Measurements from ENCODE around the gene GPS1.

DNA sequence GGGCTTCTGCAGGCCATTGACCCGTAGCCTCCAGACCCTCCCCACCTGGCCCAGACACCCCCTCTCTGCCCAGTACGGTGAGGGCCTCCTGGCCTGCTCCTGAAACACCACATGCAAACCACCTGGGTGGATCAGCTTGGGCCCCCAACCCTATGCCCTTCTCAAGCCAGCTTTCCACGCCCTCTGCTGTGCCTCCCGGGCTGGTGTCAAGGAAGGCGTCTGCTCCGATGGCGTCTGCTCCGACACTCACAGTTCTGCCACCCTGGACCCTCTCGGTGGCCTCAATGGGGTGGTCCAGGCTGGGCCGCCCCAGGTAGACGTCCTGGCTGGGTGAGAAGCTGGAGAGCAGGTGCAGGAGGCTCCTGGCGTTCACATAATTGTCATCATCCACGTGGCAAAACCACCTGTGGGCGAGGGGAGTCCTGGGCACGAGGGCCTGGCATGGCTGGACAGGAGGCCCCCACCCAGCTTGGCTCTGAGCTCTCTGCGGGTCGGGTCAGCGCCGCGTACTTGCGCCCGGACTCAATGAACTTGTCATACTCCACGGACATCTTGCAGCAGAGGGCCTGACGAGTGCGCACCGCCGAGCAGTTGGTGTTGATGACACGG, 1.4 kb upstream of the GPS1 start:
- TF ChIP-seq POLR2A (IDR thresholded peaks at IDR 0.05) (no peak), POLR2AphosphoS5 (IDR thresholded peaks at IDR 0.05) (no peak)
- TF ChIP-seq, protein P1, sequence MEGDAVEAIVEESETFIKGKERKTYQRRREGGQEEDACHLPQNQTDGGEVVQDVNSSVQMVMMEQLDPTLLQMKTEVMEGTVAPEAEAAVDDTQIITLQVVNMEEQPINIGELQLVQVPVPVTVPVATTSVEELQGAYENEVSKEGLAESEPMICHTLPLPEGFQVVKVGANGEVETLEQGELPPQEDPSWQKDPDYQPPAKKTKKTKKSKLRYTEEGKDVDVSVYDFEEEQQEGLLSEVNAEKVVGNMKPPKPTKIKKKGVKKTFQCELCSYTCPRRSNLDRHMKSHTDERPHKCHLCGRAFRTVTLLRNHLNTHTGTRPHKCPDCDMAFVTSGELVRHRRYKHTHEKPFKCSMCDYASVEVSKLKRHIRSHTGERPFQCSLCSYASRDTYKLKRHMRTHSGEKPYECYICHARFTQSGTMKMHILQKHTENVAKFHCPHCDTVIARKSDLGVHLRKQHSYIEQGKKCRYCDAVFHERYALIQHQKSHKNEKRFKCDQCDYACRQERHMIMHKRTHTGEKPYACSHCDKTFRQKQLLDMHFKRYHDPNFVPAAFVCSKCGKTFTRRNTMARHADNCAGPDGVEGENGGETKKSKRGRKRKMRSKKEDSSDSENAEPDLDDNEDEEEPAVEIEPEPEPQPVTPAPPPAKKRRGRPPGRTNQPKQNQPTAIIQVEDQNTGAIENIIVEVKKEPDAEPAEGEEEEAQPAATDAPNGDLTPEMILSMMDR (IDR thresholded peaks at IDR 0.05) = no peak

Data from suprapubic skin (tissue), 4 donors.